Fibroblast of skin of right biceps (primary cell): ENCODE measurements around the gene MRPL23.

Source experiments
- DNase-seq: peaks from one replicate; pipeline ENCODE4 v3.0.0-alpha.2; 2013

Gene MRPL23

DNA sequence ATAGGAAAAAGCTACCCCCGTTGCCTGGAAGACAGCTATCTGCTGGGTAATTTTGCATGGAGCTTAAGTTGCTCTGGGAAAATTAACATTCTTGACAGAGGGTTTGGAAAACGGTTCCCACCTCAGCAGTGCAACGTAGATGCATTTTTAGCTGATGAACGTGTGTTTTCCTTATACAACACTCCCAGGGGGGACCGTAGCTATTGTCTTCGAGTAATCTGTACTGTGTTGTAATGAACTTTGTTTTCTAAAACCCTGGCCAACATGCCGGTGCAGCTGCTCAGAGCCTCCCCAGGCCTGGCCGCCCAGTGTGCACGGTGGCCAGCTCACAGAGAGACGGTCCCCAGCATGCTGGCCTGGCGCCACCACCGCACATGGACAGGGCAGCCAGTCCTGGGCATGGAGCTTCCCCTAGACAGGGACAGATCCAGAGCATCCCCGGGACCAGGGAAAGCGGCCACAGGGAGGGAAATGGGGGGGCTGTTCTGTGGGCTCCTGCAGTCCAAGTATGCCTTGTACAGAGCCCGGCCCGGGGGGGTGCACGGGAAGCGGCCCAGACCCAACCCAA is 25.5 kb upstream of the MRPL23 start:
- peak; percentile 61 for DNase-seq

DNA sequence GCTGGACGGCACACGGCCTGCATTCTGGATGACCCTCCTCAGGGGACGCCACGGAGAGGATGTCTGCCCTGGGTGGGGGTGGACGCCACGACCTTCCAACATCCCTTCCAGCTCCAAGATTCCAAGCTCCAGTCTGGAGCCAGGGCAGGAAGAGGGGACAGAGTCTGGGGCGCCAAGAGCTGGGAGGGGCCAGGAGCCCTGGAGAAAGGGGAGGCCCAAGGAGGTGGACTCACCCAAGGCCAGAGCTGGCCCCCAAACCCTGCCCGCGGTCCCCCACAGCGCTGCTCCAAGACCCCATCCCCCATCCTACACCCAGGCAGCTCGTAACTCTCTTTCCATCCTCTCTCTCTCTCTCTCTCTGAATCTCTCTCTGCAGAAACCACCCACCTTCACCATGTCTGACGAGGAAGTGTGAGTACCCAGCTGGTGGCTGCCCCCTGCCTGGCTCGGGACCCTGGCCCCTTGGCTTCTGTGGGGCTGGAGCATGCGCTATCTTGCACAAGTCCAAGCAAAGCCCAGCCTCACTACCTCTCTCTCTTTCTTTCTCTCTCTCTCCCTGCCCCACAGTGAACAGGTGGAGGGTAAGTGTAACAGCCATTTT is 24.6 kb upstream of the MRPL23 start:
- no peak for DNase-seq

DNA sequence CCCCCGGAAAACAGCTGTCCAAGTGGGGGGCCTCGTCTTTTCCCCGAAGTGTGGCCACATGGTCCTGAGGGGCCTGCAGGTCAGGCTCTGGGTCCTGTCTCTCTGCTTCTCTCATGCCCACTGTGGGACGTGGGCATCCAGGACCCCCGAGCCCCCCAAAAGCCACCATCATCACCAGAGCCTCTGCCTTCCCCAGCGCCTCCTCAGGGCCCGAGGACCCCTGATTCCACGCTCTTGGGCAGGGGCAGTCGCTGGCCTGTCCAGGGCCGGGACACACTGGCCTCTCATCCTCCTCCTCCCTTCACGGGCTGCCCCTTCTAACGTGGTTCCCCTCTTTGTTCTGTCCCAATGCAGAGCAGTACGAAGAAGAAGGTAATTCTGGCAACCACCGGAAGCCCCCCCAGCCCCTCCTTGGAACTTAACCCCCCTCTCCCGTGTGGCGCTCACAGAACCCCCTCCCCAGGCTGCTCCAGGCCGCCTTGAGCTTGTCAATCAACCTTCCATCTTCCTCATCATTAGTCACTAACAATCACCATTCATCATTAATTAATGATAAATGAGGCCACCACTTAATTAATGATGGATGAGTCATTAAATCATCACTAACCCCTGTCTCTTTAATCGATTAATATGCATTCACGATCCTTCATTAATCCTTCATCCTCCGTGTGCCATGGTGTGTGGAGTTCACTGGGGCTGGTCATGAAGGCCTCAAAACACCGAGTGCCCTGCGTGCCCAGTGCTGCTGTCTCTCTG is 23.8 kb upstream of the MRPL23 start:
- DNase-seq, result no peak

DNA sequence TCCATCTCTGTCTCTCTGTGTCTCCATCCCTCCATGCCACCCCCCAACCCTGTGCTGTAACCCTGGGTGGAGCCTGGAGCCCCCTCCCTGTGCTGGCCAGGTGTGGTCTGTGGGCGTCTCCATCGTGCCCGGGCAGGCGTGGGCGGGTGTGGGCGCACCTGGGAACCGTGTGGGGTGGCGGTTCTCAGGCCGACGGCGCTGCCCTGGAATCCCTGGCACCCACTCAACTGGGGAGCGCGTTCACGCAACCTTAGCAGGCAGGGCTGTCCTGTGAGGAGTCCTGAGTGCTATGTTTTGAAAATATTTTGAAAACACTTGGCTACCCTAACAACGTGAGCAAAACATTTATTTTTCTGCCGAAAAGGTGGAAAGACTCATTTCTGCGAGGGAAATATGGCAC is 23.0 kb upstream of the MRPL23 start:
- no peak for DNase-seq

DNA sequence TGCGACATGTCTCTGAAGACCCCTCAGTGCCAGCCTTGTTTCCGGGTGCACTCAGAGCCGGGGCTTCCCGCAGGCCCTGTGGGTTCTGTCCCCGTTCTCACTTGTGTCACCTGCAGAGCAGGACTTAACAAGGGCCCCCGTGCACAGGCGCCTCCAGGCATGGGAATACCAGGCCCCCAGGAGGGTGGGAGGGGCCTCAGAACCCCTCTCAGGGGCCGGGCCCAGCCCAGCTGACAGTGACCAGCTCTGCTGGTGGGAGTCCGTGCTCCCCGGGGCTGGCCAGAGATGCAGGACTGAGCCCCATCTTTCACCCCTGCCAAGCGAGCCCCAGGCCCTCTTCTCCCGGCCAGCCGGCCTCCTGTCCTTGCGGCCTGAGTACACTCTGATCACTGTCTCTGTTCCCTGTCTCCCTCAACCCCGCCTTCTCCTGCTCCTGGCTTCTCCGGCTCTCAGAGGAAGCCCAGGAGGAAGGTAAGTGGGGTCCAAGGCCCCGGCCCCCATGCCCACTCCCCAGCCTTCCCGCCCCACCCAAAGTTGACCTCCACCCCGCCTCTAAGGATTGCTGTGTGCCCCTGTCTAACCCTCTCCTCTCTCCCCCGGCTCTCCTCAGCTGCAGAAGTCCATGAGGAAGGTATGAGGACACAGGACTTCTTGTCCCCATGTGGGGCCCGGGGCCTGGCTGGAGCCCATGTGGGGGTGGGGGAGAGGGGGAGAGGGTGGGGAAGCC is 22.3 kb upstream of the MRPL23 start:
- DNase-seq, result no peak

DNA sequence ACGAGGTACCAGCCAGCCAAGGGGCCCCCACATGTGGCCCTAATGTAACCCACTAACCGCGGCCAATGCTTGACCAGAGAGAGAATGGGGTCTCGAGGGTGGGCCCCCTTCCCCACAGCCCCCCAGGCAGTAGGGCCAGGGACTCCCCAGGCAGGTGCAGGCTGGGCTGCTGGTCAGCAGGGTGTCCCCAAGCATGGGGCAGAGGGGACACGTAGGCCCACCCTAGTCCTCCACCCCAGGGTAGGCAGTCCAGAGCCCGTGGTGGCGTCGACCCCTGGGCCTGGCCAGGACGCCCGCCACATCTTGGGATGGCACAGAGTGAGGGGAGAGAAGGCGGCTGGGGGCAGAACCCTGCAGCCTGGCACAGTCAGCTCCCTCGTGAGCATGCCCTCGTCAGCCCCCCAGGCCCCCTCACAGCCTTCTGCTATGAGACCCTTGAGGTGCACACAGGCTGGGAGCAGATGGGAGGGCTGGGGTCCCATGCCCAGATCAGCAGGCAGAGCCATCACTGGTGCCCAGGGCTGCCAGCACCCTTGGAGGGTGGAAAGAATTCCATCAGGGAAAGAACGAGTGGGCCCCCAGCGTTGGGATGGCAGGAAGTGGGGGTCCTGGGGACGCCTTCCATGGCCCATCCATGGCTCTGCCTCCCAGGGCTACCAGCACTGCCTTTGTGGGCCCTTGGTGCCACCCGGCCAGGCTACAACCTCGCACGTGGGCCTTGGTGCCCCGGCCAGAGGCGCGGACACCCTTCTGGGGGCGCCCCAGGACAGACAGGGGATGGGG is 21.6 kb upstream of the MRPL23 start:
- no peak for DNase-seq

DNA sequence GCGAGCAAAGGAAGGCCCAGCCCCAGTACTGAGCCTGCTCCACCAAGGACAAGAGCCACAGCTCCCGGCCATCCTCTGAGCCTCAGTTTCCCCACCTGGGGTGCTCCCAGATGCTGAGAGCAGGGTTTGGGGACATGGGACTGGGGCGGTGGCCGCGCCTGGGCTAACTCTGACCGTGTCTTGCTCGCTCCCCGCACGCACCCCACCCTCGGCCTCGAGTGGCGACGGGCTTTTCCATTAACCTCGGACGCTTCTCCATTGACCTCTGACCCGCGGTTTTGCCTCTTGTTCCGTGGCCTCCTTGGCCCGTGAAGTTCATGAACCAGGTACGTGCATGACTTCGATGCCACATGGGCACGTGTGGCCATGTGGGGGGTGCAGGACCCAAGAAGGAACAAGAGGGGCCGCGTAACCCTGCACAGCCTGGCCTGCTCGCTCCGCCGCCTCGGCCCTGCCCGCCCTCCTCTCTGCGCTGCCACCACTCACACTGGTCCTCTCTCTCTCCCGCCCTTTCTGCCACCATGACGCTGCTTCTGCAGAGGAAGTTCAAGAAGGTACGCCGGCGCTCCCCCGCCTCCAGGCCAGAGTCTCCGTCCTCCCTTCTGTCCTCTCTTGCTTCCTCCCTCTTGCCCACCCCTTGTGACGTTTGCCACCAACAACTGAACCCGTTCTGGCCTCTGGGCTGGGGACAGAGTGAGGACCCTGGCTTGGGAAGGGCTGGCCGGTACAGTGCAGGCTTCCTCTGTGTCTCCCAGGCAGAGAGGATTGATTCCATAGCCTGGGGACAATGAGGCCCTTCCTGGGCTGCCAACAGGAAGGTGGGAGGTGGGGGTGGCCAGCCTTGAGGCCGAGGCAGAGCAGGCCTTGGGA is 20.7 kb upstream of the MRPL23 start:
- no peak for DNase-seq

DNA sequence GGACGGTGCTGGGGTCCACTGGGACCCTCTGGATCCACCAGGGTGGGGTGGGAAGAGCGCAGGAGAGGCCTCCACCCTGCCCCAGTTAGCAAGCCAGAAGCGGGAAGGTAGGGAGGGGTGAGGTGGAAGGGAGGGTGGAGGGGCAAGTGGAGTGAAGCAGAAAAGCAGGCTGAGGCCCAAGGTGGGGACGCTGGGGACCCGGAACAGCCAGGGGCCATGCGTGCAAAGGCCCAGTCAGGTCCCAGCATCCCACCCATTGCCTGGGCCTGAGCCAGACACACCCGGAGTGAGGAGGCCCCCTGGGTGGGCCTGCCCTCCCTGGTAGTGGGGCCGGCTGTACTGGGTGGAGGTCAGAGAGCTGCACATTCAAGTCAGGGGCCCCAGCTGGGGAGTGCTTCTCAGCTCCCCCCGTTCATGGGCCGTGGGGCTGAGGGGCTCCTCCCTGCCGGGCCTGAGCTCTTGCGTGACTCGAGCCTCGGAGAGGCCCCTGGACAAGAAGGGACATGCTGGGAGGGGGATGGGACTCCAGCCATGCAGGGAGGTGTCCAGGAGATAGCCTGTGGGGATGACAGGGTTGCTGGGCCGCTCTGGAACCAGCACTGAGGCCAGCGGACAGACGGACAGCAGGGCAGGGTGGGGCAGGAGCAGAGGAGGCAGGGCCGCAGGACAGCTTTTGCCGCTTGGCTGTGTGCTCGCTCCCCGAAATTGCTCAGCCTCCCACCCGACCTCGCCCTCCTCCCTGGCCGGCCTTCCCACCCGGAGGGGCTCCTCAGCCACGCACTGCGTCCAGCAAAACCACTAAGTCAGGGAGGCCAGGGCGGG is 19.9 kb upstream of the MRPL23 start:
- DNase-seq, result no peak

DNA sequence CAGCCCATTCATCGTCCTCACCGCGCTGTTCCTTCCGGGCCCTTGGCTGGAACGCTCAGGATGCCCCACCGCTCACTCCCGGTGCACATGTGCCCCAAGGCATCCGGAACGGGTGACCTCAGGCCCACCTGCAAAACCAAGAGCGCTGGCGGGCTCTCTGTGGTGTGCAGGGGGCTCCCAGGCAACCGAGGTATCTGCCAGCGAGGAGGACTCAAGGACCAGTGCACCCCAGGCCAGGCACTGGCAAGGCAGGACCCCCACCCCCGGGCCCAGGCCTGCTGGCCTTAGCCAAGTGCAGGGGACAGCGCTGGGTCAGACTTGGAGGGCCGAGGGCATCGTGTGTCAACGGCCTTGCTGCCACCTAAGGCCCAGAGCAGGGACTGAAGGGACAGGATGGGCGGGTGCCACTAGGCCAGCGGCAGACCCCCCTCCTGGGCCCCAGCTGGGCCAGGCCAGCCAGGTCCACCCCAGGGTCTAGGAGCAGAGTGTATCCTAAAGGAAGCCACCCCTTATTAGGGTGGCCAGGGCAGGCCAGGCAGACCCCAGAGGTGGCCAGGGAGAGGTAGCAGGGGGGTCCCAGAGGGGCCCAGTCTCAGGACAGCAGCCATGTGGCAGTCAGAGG is 19.2 kb upstream of the MRPL23 start:
- DNase-seq, result no peak

DNA sequence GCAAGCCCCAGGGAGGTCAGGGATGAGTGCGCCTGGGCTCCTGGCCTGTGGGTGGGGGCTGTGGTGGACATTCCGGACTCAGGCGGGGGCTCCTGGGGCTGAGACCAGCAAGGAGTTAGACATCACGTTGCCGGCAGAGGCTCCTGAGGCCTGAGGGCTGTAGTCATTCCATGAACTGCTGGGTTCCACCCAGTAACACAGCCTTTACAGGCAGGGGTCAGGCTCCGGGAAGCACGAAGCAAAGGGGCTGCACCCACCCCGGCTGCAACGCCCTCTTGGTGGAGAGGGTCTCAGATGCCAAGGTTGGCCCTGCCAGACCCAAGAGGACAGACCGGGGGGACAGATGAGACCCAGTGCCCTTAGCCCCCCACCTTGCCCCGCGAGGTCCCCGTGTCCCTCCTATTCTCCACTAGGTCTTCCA is 18.7 kb upstream of the MRPL23 start:
- DNase-seq, result no peak

DNA sequence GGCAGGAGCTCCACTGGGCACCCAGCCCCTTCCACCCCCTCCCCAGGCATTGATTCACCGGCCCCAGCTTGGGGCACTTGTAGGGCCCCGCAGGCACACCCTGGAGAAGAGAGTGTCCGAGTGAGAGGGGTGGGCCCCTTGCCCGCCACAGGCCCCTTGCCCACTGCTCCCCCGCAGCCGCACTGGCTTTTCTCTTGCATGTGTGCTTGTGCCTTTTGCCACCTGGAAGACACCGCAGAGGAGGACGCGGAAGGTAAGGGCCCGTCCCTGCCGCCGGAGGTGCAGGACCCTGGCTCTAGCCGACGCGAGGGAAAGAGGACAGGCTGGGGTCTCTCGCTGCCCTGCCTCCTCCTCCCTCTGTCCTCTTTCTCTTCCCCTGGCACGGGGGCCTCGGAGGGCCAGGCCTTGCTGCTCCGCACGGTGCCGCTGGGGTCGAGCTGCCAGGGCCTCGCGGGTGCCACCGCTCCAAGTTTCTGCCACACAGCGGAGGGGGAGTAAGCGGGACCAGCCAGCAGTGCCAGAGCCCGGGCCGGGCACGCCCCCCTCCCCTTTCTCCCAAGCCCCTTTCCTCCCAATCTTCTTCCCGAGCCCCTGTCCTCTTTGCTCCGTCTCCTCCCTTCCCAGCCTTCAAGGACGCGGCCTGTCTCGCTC is 18.1 kb upstream of the MRPL23 start:
- DNase-seq, result no peak

DNA sequence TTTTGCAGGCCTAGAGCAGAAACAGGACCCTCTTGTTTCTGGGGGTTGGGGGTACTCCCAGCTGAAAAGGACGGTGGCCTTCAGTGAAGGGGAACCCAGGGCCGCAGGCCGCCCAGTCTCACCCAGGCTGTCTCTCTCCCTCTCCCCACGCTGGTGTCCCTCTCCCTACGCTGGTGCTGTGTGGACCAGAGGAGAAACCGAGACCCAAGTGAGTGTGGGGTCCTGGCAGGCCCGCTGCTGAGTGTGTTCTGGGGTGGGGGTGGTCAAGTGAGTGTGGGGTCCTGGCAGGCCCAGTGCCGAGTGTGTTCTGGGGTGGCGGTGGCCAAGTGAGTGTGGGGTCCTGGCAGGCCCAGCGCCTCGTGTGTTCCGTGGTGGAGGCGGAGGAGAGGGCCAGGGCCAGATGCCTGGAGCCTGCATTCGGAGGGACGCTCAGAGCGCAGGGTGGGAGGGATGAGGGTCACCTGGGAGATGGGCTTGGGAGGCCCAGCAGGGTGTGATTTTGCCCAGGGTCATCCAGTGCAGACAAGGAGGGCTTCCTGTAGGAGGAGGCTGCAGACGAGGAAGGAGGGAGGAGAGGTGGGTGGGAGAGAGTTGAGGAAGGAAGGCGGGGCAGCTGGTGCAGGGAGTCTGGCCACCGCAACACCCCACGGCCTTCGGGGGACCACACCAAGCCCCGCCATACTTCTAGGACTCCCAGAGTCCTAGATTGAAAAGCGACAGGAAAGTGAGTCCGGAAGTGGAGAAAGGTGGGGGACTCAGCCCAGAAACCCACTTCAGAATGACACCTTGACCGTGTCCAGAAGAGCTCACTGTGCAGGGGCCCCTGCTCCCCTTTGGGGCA is 17.3 kb upstream of the MRPL23 start:
- no peak for DNase-seq

DNA sequence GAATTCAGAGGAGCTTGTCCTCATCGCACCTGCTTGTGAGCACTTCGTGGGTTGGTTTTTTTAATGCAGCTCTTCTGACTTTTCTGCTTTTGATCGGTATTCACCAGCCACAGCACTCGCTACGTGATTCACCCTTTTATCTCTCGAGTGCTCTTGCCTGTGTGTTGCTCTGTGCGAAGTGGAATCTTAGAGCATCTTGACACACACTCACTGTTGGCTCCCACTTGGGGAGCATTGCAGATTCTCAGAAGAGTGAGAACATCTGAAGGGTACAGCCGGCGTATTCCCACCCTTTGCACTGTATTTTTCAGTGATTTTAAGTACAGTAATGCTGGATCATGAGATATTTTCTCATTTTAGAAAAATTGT is 16.7 kb upstream of the MRPL23 start:
- no peak for DNase-seq

DNA sequence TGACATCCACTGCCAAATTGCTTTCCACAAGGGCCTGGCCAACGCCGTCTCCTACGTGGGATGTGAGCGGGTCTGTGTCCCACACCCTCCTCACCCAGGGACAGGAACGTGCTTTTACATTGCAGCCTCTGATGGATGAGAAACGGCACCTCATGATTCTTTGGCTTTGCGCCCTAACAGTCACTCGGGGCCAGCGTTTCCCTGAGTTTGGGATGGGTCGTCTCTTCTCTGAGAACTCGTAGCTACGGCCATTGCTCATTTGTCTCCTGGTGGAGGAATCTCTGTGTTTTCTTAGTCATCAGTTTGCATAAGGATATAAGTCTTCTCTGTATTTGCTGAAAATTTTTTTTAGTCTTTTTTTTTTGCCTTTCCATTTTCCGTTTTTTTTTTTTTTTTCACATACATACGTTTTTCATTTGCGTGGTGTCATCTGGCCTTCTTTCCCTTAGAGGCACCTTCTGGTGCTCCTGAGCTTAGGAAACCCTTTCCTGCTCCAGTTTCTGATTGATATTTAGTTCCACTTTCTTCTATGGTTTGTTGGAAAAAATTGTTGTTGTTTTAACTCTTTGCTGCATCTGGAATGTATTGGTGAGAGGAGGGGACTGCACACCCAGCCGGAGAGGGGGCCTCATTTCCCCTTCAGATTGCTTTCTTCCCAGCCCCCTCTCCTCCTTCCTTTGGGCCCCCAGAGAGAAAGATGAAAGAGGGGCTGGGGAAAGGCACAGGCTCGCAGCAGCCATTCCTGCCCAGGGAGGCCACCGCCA is 15.6 kb upstream of the MRPL23 start:
- peak; percentile 69 for DNase-seq

DNA sequence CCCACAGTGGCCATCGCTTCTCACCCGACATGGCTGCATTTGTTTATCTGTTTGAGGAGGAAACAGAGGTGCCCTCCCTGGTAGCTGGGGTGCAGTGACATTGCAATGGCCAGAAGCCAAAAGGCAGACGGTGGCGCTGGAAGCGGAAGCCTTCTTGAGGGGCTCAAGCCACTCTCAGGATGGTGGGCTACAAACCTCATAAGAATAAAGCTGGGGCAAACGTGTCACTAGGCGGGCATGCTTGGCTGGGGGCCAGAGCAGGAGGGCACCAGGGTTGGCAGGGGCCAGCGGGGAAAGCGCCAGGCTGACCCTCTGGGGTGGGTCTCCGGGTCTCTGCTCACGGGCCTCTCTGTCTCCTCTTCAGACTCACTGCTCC is 15.0 kb upstream of the MRPL23 start:
- DNase-seq, result no peak

DNA sequence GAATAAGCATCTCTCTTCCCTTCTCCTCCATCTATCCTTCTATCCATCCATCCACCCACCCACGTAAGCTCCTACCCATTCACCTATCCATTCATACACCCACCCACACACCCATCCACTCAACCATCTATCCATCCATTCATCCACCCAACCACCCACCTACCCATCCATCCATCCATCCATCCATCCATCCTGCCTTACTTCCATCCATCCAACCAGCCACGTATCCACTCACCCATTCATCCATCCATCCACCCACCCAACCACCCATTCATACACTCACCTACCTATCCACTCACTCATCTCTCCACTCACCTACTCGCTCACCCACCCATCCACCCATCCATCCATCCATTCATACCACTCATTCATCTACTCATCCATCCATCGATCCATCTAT is 14.5 kb upstream of the MRPL23 start:
- DNase-seq, result no peak

DNA sequence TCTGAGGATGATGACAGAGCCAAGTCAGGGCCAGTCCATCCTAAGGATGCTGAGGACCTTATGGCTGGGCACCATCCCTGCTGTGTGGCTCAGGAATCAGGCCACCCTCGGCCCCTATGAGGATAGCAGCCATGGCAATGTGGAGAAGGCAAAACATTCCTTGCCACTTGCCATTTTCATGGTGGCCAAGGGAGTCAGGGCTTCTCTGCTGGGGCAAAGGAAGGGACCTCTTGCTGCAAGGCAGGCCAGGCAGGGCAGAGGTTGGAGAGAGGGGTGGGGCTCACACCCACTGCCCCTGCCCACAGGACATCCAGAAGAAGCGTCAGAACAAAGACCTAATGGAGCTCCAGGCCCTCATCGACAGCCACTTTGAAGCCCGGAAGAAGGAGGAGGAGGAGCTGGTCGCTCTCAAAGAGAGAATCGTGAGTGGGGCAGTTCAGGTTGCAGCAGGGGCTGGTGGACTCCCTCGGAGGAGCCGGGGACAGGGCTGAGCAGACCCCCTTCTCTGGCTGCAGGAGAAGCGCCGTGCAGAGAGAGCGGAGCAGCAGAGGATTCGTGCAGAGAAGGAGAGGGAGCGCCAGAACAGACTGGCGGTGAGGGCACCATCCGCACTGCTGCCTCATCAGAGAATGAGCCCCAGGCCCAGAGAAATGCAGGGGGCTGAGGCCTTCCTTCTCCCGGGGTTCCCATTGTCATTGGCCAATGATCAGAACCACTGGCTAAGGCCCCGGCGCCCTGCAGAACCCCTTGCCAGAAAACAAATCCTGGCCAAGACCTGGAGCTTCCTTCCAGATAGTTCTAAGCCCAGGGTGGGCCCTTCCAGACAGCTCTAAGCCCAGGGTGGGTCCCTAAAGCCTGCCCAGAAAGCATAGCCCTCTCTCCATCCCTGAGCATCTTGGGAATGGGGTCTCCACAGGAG is 13.5 kb upstream of the MRPL23 start:
- no peak for DNase-seq
